Activated CD8-positive, alpha-beta T cell treated with anti-CD3 and anti-CD28 coated beads for 36 hours (primary cell): ENCODE data around the gene TNIP1. TPM values are rescaled to one million over a fixed set of nuclear protein-coding genes. Genes with fewer than 3 reads are reported as not detected.

Experiments
- ATAC-seq: fragments of 200-7000 bp; cut with Tn5 transposase; one replicate; pipeline ENCODE4 v1.10.0; 2021; ENCODE audit warnings: mild to moderate bottlenecking, moderate library complexity
- CTCF ChIA-PET: fragments of 350-600 bp; sonication (Branson Sonifier 250); formaldehyde crosslinking; loops from one replicate; lab custom pipeline; 2021; ENCODE audit warnings: antibody characterized with exemption; lab: Charles Lee
- POLR2A ChIA-PET: fragments of 350-600 bp; sonication (Branson Sonifier 250); formaldehyde crosslinking; loops from one replicate; lab custom pipeline; 2021; ENCODE audit warnings: antibody characterized with exemption; lab: Charles Lee
- DNase-seq: peaks from one replicate; pipeline ENCODE4 v3.0.0-alpha.2; 2020
- H3K27ac Mint-ChIP-seq: one replicate; pipeline ENCODE4 v1.8.0; 2021; ENCODE audit warnings: mild to moderate bottlenecking, mixed read lengths
- H3K27me3 Mint-ChIP-seq: one replicate; pipeline ENCODE4 v1.8.0; 2021; ENCODE audit warnings: mixed read lengths
- H3K36me3 Mint-ChIP-seq: one replicate; pipeline ENCODE4 v1.8.0; 2021; ENCODE audit warnings: low read depth, mixed read lengths
- H3K4me1 Mint-ChIP-seq: one replicate; pipeline ENCODE4 v1.8.0; 2021; ENCODE audit warnings: low read depth, mixed read lengths
- H3K4me3 Mint-ChIP-seq: one replicate; pipeline ENCODE4 v1.8.0; 2021; ENCODE audit warnings: mild to moderate bottlenecking, moderate library complexity, mixed read lengths
- H3K9me3 Mint-ChIP-seq: one replicate; pipeline ENCODE4 v1.8.0; 2021; ENCODE audit warnings: mixed read lengths
- CTCF ChIP-seq: fragments of 200-600 bp; IDR thresholded peaks from one replicate; pipeline ENCODE4 v1.8.0; 2022; ENCODE audit warnings: antibody characterized with exemption, mild to moderate bottlenecking
- intact Hi-C: fragments of 100-400 bp; cut with micrococcal nuclease; formaldehyde crosslinking; loops from one replicate; pipeline ENCODE4 v1.10.0; 2022
- total RNA-seq, 2 experiments: library from RNA; stranded (reverse); gene quantifications; one replicate each; pipeline ENCODE4 v1.2.3, GENCODE V29; 2021

The TNIP1 gene
- total RNA-seq, 2 experiments from 2014 or later: 222 TPM

- POLR2A ChIA-PET: interaction anchor here (1.0 to 1.8 kb wide), 4 partner anchors 12 to 44 kb away, joined by 3 to 6 read pairs (median 3); no protein-coding TSS in a partner anchor
- Mint-ChIP-seq H3K4me1 (peaks cover 41% of the 10 kb centered on the region), H3K4me3 (no peak overlapping the region), H3K9me3 (no peaks in the 10 kb centered on the region), H3K36me3 (peaks cover 79% of the 10 kb centered on the region), H3K27ac (peak overlapping the region; percentile 31), H3K27me3 (no peaks in the 10 kb centered on the region)
- ATAC-seq (no peak), DNase-seq (no peak)
- intact Hi-C loops: no loop called here
- CTCF ChIA-PET: interaction anchor here (0.9 to 9.4 kb wide), 6 partner anchors 36 to 117 kb away, joined by 3 to 413 read pairs (median 4); partner anchors contain the start of gene ANXA6
- no peak for TF ChIP-seq CTCF
Measured at GRCh38 chr5:151121665-151122064, 40.8 kb upstream of the TNIP1 start.

- Mint-ChIP-seq H3K27me3 (no peaks in the 10 kb centered on the region), H3K36me3 (peaks cover 76% of the 10 kb centered on the region), H3K4me3 (no peak overlapping the region), H3K4me1 (peaks cover 37% of the 10 kb centered on the region), H3K9me3 (no peaks in the 10 kb centered on the region), H3K27ac (peak overlapping the region; percentile 31)
- ChIA-PET POLR2A (interaction anchor here (1.0 to 1.8 kb wide), 3 partner anchors 11 to 44 kb away, joined by 3 to 6 read pairs (median 3); no protein-coding TSS in a partner anchor), CTCF (interaction anchor here (1.5 to 9.4 kb wide), 3 partner anchors 44 to 118 kb away, joined by 4 to 413 read pairs (median 13); no protein-coding TSS in a partner anchor)
- DNase-seq (no peak), ATAC-seq (no peak)
- TF ChIP-seq CTCF: no peak
- intact Hi-C loops: no loop called here
Measured at GRCh38 chr5:151121095-151121494, 40.3 kb upstream of the TNIP1 start.

- peaks cover 63% of the 10 kb centered on the region for H3K36me3 Mint-ChIP-seq
- TF ChIP-seq CTCF: no peak
- ATAC-seq (no peak), DNase-seq (no peak)
- H3K4me1 Mint-ChIP-seq: peaks cover 19% of the 10 kb centered on the region
- H3K4me3 Mint-ChIP-seq: no peak overlapping the region
- no peaks in the 10 kb centered on the region for H3K9me3 Mint-ChIP-seq
- H3K27me3 Mint-ChIP-seq: no peaks in the 10 kb centered on the region
- intact Hi-C loops: no loop called here
- CTCF ChIA-PET: interaction anchor here (5.0 to 16.0 kb wide), 3 partner anchors 38 to 65 kb away, joined by 65 to 478 read pairs (median 171); partner anchors contain the start of gene TNIP1
- peak overlapping the region; percentile 4 for H3K27ac Mint-ChIP-seq
- POLR2A ChIA-PET: no interaction called here
Measured at GRCh38 chr5:151118913-151119575, 38.2 kb upstream of the TNIP1 start.

- ATAC-seq (peak; percentile 93), DNase-seq (peak; percentile 81)
- ChIA-PET CTCF (interaction anchor here (0.7 to 16.0 kb wide), 76 partner anchors 10 to 663 kb away, joined by 3 to 478 read pairs (median 6); partner anchors contain the start of genes ANXA6, CCDC69, GM2A and GPX3), POLR2A (interaction anchor here (0.8 to 2.7 kb wide), 13 partner anchors 10 to 66 kb away, joined by 3 to 9 read pairs (median 4); no protein-coding TSS in a partner anchor)
- intact Hi-C loops: loop anchor here (1.0 kb wide), 1 partner anchor 64 kb away; no protein-coding TSS in a partner anchor
- no peaks in the 10 kb centered on the region for H3K27me3 Mint-ChIP-seq
- H3K4me3 Mint-ChIP-seq: no peak overlapping the region
- H3K9me3 Mint-ChIP-seq: no peaks in the 10 kb centered on the region
- peaks cover 6% of the 10 kb centered on the region for H3K4me1 Mint-ChIP-seq
- H3K27ac Mint-ChIP-seq: no peak overlapping the region
- peak; percentile 97 for TF ChIP-seq CTCF
- H3K36me3 Mint-ChIP-seq: peaks cover 43% of the 10 kb centered on the region
Measured at GRCh38 chr5:151115272-151115905, 34.6 kb upstream of the TNIP1 start.
